Neural cell (in vitro differentiated cells): ENCODE data around the gene RFTN1. TPM values are rescaled to one million over a fixed set of nuclear protein-coding genes. Genes with fewer than 3 reads are reported as not detected.
A peak's percentile ranks its signal among the peaks of the same experiment; 100 is the strongest.

Experiments
- H2AFZ ChIP-seq: fragments of 200-600, 300-800 bp; sonication (generic), shearing (Covaris generic); 2 replicates; pipeline ENCODE4 v1.6.0; 2014; ENCODE audit warnings: low read depth, mild to moderate bottlenecking, antibody characterized with exemption, low read length, moderate library complexity
- H3F3A ChIP-seq: fragments of 200-600 bp; shearing (Covaris generic); 2 replicates; pipeline ENCODE4 v1.6.1; 2016; ENCODE audit warnings: mild to moderate bottlenecking, moderate library complexity, mixed read lengths, antibody characterized with exemption, low read length; ENCODE audit not compliant: insufficient read depth, poor library complexity, severe bottlenecking
- H3K27ac ChIP-seq: fragments of 200-600, 300-800 bp; sonication (generic), shearing (Covaris generic); 2 replicates; pipeline ENCODE4 v1.5.1; 2014; ENCODE audit warnings: mild to moderate bottlenecking, low read length, moderate library complexity
- H3K27me3 ChIP-seq: fragments of 300-800, 200-600 bp; sonication (generic), shearing (Covaris generic); 2 replicates; pipeline ENCODE4 v1.6.0; 2014; ENCODE audit warnings: mild to moderate bottlenecking, low read depth, low read length, moderate library complexity; ENCODE audit not compliant: insufficient read depth
- H3K36me3 ChIP-seq: fragments of 300-800, 200-600 bp; sonication (generic), shearing (Covaris generic); 2 replicates; pipeline ENCODE4 v1.5.1; 2014; ENCODE audit warnings: mild to moderate bottlenecking, antibody characterized with exemption, low read length, moderate library complexity; ENCODE audit not compliant: insufficient read depth
- H3K4me2 ChIP-seq: fragments of 300-800, 200-600 bp; sonication (generic), shearing (Covaris generic); 2 replicates; pipeline ENCODE4 v1.6.0; 2014; ENCODE audit warnings: mild to moderate bottlenecking, low read length
- H3K4me3 ChIP-seq: fragments of 300-800, 200-600 bp; sonication (generic), shearing (Covaris generic); 2 replicates; pipeline ENCODE4 v1.5.1; 2014; ENCODE audit warnings: mild to moderate bottlenecking, low read length, moderate library complexity
- H3K79me2 ChIP-seq: fragments of 200-600 bp; shearing (Covaris generic); replicated peaks from 2 replicates; pipeline ENCODE4 v1.6.0; 2014; ENCODE audit warnings: mild to moderate bottlenecking, low read length, moderate library complexity; ENCODE audit not compliant: insufficient read depth
- H3K9ac ChIP-seq: fragments of 300-800, 200-600 bp; sonication (generic), shearing (Covaris generic); 2 replicates; pipeline ENCODE4 v1.6.1; 2016; ENCODE audit warnings: mild to moderate bottlenecking, low read length, mixed read lengths
- H3K9me2 ChIP-seq: fragments of 200-600 bp; shearing (Covaris generic); 2 replicates; pipeline ENCODE4 v1.6.1; 2016; ENCODE audit warnings: mild to moderate bottlenecking, low read length, mixed read lengths; ENCODE audit not compliant: insufficient read depth
- H3K9me3 ChIP-seq: fragments of 200-600, 300-800 bp; sonication (generic), shearing (Covaris generic); 2 replicates; pipeline ENCODE4 v1.6.1; 2016; ENCODE audit warnings: mild to moderate bottlenecking, mixed run types, low read length, moderate library complexity, mixed read lengths
- H4K20me1 ChIP-seq: fragments of 200-600 bp; shearing (Covaris generic); 2 replicates; pipeline ENCODE4 v1.6.1; 2016; ENCODE audit warnings: mild to moderate bottlenecking, mixed run types; ENCODE audit not compliant: insufficient read depth
- EP300 ChIP-seq: fragments of 450-650 bp; conservative IDR thresholded peaks from 2 replicates; pipeline ENCODE4 v1.6.1; 2014; ENCODE audit warnings: antibody characterized with exemption, mild to moderate bottlenecking, moderate library complexity; ENCODE audit not compliant: poor library complexity, severe bottlenecking
- EZH2 ChIP-seq: fragments of 200-600, 300-800 bp; shearing (Covaris generic), sonication (generic); IDR thresholded peaks from 2 replicates; pipeline ENCODE4 v1.6.1; 2014; ENCODE audit warnings: antibody characterized with exemption, low read length, borderline replicate concordance, mild to moderate bottlenecking; ENCODE audit not compliant: insufficient read depth, poor library complexity, severe bottlenecking
- MXI1 ChIP-seq: fragments of 450-650 bp; conservative IDR thresholded peaks from 2 replicates; pipeline ENCODE4 v1.6.1; 2014; ENCODE audit warnings: antibody characterized with exemption, mild to moderate bottlenecking; ENCODE audit not compliant: poor library complexity, severe bottlenecking
- POLR2AphosphoS5 ChIP-seq: IDR thresholded peaks from 2 replicates; pipeline ENCODE4 v1.6.1; 2012
- RAD21 ChIP-seq: fragments of 450-650 bp; conservative IDR thresholded peaks from 2 replicates; pipeline ENCODE4 v1.6.1; 2014; ENCODE audit warnings: antibody characterized with exemption, mild to moderate bottlenecking, moderate library complexity
- REST ChIP-seq: IDR thresholded peaks from 2 replicates; pipeline ENCODE4 v1.6.1; 2012; ENCODE audit warnings: borderline replicate concordance
- SMC3 ChIP-seq: fragments of 450-650 bp; conservative IDR thresholded peaks from 2 replicates; pipeline ENCODE4 v1.6.1; 2014; ENCODE audit warnings: antibody characterized with exemption, mild to moderate bottlenecking, moderate library complexity; ENCODE audit not compliant: poor library complexity
- TAF1 ChIP-seq: IDR thresholded peaks from 2 replicates; pipeline ENCODE4 v1.6.1; 2012; ENCODE audit warnings: low read depth
- polyA plus RNA-seq: library from polyadenylated mRNA; depleted of rRNA; stranded (reverse); fragments of >200 nt; gene quantifications from 2 replicates; pipeline ENCODE4 v1.2.3, GENCODE V29; 2014
- TF ChIP-seq, protein P1 (sequence below): fragments of 450-650 bp; IDR thresholded peaks from 2 replicates; pipeline ENCODE4 v1.5.1; 2014; ENCODE audit warnings: antibody characterized with exemption, mild to moderate bottlenecking, moderate library complexity; ENCODE audit not compliant: poor library complexity, severe bottlenecking

The RFTN1 gene
- polyA plus RNA-seq, 1 donor from 2014 or later = 36.8 TPM

DNA sequence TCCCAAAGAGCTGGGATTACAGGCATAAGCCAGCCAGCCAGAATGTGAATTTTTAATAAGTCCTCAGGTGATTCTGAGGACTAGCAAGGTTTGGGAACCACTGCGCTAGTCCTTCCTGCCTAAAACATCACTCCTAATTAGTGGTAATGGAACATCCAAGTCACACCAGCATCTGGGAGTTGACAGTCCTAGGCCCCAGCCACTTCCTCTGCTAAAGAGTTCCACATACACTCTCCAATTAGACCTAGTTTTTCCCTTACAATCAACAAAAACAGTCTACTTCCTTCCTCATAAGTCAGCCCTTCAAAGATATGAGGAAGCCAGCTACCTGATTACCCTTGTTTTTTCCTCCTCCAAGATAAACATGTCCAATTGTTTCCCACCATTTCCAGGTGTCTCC lies 170.4 kb downstream of the RFTN1 start:
- H4K20me1 ChIP-seq = no peaks in the 10 kb centered on the region
- TF ChIP-seq EZH2 (no peak), POLR2AphosphoS5 (no peak), RAD21 (no peak), MXI1 (no peak), TAF1 (no peak), SMC3 (no peak), EP300 (no peak), REST (no peak)
- TF ChIP-seq, protein P1, sequence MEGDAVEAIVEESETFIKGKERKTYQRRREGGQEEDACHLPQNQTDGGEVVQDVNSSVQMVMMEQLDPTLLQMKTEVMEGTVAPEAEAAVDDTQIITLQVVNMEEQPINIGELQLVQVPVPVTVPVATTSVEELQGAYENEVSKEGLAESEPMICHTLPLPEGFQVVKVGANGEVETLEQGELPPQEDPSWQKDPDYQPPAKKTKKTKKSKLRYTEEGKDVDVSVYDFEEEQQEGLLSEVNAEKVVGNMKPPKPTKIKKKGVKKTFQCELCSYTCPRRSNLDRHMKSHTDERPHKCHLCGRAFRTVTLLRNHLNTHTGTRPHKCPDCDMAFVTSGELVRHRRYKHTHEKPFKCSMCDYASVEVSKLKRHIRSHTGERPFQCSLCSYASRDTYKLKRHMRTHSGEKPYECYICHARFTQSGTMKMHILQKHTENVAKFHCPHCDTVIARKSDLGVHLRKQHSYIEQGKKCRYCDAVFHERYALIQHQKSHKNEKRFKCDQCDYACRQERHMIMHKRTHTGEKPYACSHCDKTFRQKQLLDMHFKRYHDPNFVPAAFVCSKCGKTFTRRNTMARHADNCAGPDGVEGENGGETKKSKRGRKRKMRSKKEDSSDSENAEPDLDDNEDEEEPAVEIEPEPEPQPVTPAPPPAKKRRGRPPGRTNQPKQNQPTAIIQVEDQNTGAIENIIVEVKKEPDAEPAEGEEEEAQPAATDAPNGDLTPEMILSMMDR = no peak
- no peaks in the 10 kb centered on the region for H3K9me3 ChIP-seq
- no peak overlapping the region for H3K4me2 ChIP-seq
- no peak overlapping the region for H3K27ac ChIP-seq
- H3K79me2 ChIP-seq = no peaks in the 10 kb centered on the region
- no peaks in the 10 kb centered on the region for H3K9me2 ChIP-seq
- H2AFZ ChIP-seq = no peak overlapping the region
- H3K27me3 ChIP-seq = no peaks in the 10 kb centered on the region
- H3K9ac ChIP-seq = no peak overlapping the region
- no peaks in the 10 kb centered on the region for H3F3A ChIP-seq
- H3K4me3 ChIP-seq = no peak overlapping the region
- H3K36me3 ChIP-seq = no peaks in the 10 kb centered on the region

GRCh38 chr3:16338999-16339398 lies 174.5 kb downstream of the RFTN1 start:
- no peaks in the 10 kb centered on the region for H4K20me1 ChIP-seq
- H3F3A ChIP-seq = no peaks in the 10 kb centered on the region
- H3K27me3 ChIP-seq = no peaks in the 10 kb centered on the region
- no peaks in the 10 kb centered on the region for H3K79me2 ChIP-seq
- no peaks in the 10 kb centered on the region for H3K36me3 ChIP-seq
- no peak overlapping the region for H2AFZ ChIP-seq
- H3K4me2 ChIP-seq = no peak overlapping the region
- H3K9me3 ChIP-seq = no peaks in the 10 kb centered on the region
- no peak overlapping the region for H3K27ac ChIP-seq
- no peak overlapping the region for H3K9ac ChIP-seq
- no peak for TF ChIP-seq RAD21
- TF ChIP-seq EP300 = no peak
- TF ChIP-seq, protein P1 = no peak
- no peak for TF ChIP-seq SMC3
- no peak for TF ChIP-seq EZH2
- no peak for TF ChIP-seq TAF1
- TF ChIP-seq MXI1 = peak; percentile 34
- H3K9me2 ChIP-seq = no peaks in the 10 kb centered on the region
- no peak overlapping the region for H3K4me3 ChIP-seq
